GOT3 (cell line): Measurements from ENCODE around the gene TRMT61B.

ENCODE experiments used
- DNase-seq: peaks from one replicate; lab custom pipeline; 2025; ENCODE audit warnings: mixed read lengths; lab: John Stamatoyannopoulos, UW

Gene TRMT61B

GRCh38 chr2:28870146-28870891, at the start of gene TRMT61B:
Gene TRMT61B (minus strand): TSS chr2:28870309. CDS start chr2:28870277, 32 bp downstream.
- peak; percentile 92 for DNase-seq

GRCh38 chr2:28915939-28916338, 45.8 kb upstream of the TRMT61B start:
- no peak for DNase-seq

GRCh38 chr2:28909655-28910353, 39.7 kb upstream of the TRMT61B start:
- no peak for DNase-seq

- DNase-seq, result no peak
Observed at GRCh38 chr2:28908172-28908571, 38.1 kb upstream of the TRMT61B start.

DNA sequence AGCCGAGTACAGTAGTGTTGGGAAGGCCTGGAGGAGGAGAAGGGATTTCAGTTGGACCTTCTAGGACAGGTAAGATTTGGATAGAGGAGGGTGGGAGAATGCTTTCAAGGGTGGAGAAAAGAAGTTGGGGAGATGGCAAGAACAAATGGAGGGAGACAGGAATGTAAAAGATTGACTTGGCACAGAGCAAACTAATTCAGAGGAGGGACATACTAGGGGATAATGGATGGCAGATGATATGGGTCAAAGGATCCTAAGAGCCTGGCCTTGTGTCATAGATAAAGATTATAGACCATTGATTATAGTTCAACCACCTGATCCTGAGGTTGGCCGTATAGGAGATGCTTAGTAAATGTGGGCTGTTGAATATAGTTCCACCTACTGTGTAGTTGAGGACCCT, 36.7 kb upstream of the TRMT61B start:
- DNase-seq, result no peak

- DNase-seq, result no peak
Observed at GRCh38 chr2:28906376-28906775, 36.3 kb upstream of the TRMT61B start.

GRCh38 chr2:28905533-28905932, 35.4 kb upstream of the TRMT61B start:
- no peak for DNase-seq

- DNase-seq, result no peak
Observed at GRCh38 chr2:28904802-28905457, 34.8 kb upstream of the TRMT61B start.

DNA sequence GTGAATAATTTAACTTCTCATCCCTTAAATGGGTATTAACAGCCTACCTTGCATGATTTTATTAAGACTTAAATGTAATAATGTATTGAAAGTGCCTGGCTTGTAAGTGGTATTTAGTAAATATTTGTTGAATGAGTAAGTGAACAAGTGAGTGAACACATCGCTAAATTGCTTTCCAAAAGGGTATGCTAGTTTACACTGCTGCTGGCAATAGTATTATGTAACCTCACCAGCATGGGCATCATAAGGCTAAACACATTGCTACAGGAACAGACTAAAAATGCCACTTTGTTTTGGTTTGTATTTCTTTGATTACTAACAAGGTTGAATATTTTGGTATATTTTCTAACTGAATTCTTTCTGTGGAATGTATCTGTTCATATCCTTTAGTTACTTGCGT, 34.2 kb upstream of the TRMT61B start:
- DNase-seq, result no peak

DNA sequence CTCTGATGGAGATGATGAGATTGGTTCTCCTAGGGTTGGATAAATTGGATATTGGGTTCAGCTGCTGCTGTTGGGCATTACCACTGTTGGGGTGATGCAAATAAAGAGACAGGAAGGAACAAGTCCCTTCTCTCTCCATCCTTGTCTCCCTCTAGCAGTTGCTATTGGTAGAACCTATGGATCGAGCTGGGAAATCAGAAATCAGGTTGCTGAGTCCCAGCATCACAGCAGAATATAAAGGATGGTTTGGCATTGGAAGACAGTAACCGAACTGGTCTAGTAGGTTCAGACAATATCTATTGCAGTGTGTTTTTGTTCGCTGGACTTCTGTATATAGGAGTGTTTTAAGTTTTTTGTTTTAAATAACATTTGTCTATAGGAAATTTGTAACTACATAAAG, 32.5 kb upstream of the TRMT61B start:
- DNase-seq, result no peak

- DNase-seq, result no peak
Observed at GRCh38 chr2:28901841-28902240, 31.7 kb upstream of the TRMT61B start.

DNA sequence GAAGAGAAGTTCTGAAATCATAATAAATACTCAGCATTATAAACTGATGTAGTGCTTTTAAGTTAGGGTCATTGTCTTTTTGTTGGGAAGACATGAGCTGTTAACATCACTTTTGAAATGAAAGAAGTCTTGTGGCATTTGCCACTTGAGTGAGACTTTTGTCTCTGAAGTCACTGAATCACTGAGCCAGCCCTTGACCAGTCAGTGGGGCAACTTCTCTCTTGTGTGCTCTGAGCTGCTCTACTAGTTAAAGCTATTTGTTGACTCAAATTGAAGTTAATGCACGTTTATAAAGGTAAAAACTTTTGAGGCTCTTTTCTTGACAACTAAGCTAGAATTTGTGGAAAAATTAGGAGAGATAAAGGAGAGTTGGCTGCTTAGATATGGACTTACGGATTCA, 31.1 kb upstream of the TRMT61B start:
- DNase-seq, result no peak

DNA sequence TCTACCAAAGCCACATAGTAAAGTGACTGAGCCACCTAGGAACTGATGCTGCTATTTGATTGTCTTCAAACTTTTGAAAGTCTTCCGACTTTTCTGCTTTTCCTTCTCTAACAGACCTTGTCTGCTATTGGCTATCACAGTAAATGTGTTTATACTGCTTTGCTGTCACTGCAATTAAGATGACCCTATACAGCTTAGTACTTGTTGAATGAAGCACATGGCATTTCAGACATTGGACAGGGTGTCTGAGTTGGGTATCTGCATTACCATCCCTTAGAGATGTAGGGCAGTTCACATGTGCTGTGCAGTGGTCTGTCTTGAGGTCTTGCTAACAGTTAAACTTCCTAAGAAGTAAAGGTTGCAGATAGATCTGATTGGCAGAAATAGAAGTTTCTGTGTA, 27.9 kb upstream of the TRMT61B start:
- DNase-seq, result no peak

- DNase-seq, result no peak
Observed at GRCh38 chr2:28896906-28897305, 26.8 kb upstream of the TRMT61B start.

GRCh38 chr2:28895189-28895893, 25.2 kb upstream of the TRMT61B start:
- no peak for DNase-seq

DNA sequence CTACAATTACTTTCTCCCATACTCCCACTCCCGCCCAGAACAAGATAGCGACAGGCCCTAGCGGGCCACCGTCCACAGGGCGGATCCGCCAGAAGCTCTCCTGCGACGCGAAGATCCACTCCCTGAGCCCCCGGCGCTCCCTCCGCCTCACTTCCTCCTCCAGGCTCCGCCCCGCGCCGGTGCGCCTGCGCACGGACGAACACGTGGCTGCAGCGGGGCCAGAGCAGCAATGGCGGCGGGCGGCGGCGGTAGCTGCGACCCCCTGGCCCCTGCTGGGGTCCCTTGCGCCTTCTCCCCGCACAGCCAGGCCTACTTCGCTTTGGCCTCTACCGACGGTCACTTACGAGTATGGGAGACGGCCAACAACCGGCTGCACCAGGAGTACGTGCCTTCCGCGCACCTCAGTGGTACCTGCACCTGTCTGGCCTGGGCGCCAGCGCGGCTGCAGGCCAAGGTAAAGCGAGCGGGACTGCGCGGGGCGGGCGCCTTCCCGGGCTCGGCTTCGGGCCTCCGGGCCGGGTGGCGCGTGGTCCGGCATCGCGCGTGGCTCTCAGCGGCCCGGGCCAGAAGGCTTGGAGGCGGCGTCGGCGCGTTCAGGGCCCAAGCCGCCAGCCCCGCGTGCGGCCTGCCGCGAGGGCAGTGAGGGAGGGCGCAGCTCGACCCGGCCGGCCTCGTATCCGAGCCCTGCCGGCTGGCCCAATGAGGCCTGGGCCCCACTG, 24.5 kb upstream of the TRMT61B start, which contains the start of gene WDR43:
Gene WDR43, plus strand, starts transcription at position 198 of the 719 bp plus-strand sequence. Its CDS starts 32 bp downstream, at position 230.
- peak; percentile 88 for DNase-seq

- DNase-seq, result no peak
Observed at GRCh38 chr2:28893488-28893887, 23.4 kb upstream of the TRMT61B start.

- DNase-seq, result no peak
Observed at GRCh38 chr2:28880193-28880592, 10.1 kb upstream of the TRMT61B start.

GRCh38 chr2:28871620-28872019, 1.5 kb upstream of the TRMT61B start:
- DNase-seq, result no peak

- no peak for DNase-seq
Observed at GRCh38 chr2:28869494-28870145, 489 bp downstream of the TRMT61B start.

DNA sequence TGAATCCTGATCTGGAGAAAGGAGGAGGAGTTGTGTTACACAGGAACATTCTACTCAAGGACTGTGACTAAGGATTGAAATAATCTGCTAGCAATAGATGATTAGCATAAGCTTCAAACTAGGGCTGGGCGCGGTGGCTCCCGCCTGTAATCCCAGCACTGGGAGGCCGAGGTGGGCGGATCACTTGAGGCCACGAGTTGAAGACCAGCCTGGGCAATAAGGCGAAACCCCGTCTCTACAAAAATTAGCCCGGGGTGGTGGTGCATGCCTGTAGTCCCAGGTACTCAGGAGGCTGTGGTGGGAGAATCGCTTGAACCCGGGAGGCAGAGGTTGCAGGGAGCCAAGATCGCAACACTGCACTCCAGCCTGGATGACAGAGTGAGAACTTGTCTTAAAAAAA, 1.5 kb downstream of the TRMT61B start:
- DNase-seq, result no peak
